HG03457 (cell line): ENCODE measurements around the gene NXPH1.

Source experiments
- ATAC-seq: cut with Tn5 transposase; IDR thresholded peaks from one replicate; pipeline ENCODE4 v1.9.1; 2021; ENCODE audit warnings: moderate number of reproducible peaks; ENCODE audit not compliant: unreplicated experiment

Gene NXPH1

DNA sequence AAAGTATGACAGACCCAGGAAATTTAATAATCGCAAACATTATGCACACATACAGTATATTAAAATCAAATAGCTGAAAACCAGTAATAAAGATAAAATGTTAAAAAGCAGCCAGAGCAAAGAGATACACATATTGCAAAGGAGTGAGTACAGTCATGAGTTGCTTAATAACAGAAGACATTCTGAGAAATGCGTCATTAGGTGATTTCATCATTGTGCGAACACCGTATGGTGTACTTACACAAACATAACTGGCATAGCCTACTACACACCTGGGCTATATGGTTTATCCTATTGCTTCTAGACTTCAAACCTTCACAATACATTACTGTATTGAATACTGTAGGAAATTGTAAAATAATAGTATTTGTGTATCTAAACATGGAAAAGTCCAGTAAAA, 367.6 kb downstream of the NXPH1 start:
- no peak for ATAC-seq
